Neural cell (in vitro differentiated cells): Measurements from ENCODE around the gene NSMF. TPM values are rescaled to one million over a fixed set of nuclear protein-coding genes. Genes with fewer than 3 reads are reported as not detected.

Source experiments
- H2AFZ ChIP-seq: fragments of 200-600, 300-800 bp; sonication (generic), shearing (Covaris generic); 2 replicates; pipeline ENCODE4 v1.6.0; 2014; ENCODE audit warnings: low read depth, mild to moderate bottlenecking, antibody characterized with exemption, low read length, moderate library complexity
- H3F3A ChIP-seq: fragments of 200-600 bp; shearing (Covaris generic); 2 replicates; pipeline ENCODE4 v1.6.1; 2016; ENCODE audit warnings: mild to moderate bottlenecking, moderate library complexity, mixed read lengths, antibody characterized with exemption, low read length; ENCODE audit not compliant: insufficient read depth, poor library complexity, severe bottlenecking
- H3K27ac ChIP-seq: fragments of 200-600, 300-800 bp; sonication (generic), shearing (Covaris generic); 2 replicates; pipeline ENCODE4 v1.5.1; 2014; ENCODE audit warnings: mild to moderate bottlenecking, low read length, moderate library complexity
- H3K27me3 ChIP-seq: fragments of 300-800, 200-600 bp; sonication (generic), shearing (Covaris generic); 2 replicates; pipeline ENCODE4 v1.6.0; 2014; ENCODE audit warnings: mild to moderate bottlenecking, low read depth, low read length, moderate library complexity; ENCODE audit not compliant: insufficient read depth
- H3K36me3 ChIP-seq: fragments of 300-800, 200-600 bp; sonication (generic), shearing (Covaris generic); 2 replicates; pipeline ENCODE4 v1.5.1; 2014; ENCODE audit warnings: mild to moderate bottlenecking, antibody characterized with exemption, low read length, moderate library complexity; ENCODE audit not compliant: insufficient read depth
- H3K4me2 ChIP-seq: fragments of 300-800, 200-600 bp; sonication (generic), shearing (Covaris generic); 2 replicates; pipeline ENCODE4 v1.6.0; 2014; ENCODE audit warnings: mild to moderate bottlenecking, low read length
- H3K4me3 ChIP-seq: fragments of 300-800, 200-600 bp; sonication (generic), shearing (Covaris generic); 2 replicates; pipeline ENCODE4 v1.5.1; 2014; ENCODE audit warnings: mild to moderate bottlenecking, low read length, moderate library complexity
- H3K79me2 ChIP-seq: fragments of 200-600 bp; shearing (Covaris generic); replicated peaks from 2 replicates; pipeline ENCODE4 v1.6.0; 2014; ENCODE audit warnings: mild to moderate bottlenecking, low read length, moderate library complexity; ENCODE audit not compliant: insufficient read depth
- H3K9ac ChIP-seq: fragments of 300-800, 200-600 bp; sonication (generic), shearing (Covaris generic); 2 replicates; pipeline ENCODE4 v1.6.1; 2016; ENCODE audit warnings: mild to moderate bottlenecking, low read length, mixed read lengths
- H3K9me2 ChIP-seq: fragments of 200-600 bp; shearing (Covaris generic); 2 replicates; pipeline ENCODE4 v1.6.1; 2016; ENCODE audit warnings: mild to moderate bottlenecking, low read length, mixed read lengths; ENCODE audit not compliant: insufficient read depth
- H3K9me3 ChIP-seq: fragments of 200-600, 300-800 bp; sonication (generic), shearing (Covaris generic); 2 replicates; pipeline ENCODE4 v1.6.1; 2016; ENCODE audit warnings: mild to moderate bottlenecking, mixed run types, low read length, moderate library complexity, mixed read lengths
- H4K20me1 ChIP-seq: fragments of 200-600 bp; shearing (Covaris generic); 2 replicates; pipeline ENCODE4 v1.6.1; 2016; ENCODE audit warnings: mild to moderate bottlenecking, mixed run types; ENCODE audit not compliant: insufficient read depth
- EP300 ChIP-seq: fragments of 450-650 bp; conservative IDR thresholded peaks from 2 replicates; pipeline ENCODE4 v1.6.1; 2014; ENCODE audit warnings: antibody characterized with exemption, mild to moderate bottlenecking, moderate library complexity; ENCODE audit not compliant: poor library complexity, severe bottlenecking
- EZH2 ChIP-seq: fragments of 200-600, 300-800 bp; shearing (Covaris generic), sonication (generic); IDR thresholded peaks from 2 replicates; pipeline ENCODE4 v1.6.1; 2014; ENCODE audit warnings: antibody characterized with exemption, low read length, borderline replicate concordance, mild to moderate bottlenecking; ENCODE audit not compliant: insufficient read depth, poor library complexity, severe bottlenecking
- MXI1 ChIP-seq: fragments of 450-650 bp; conservative IDR thresholded peaks from 2 replicates; pipeline ENCODE4 v1.6.1; 2014; ENCODE audit warnings: antibody characterized with exemption, mild to moderate bottlenecking; ENCODE audit not compliant: poor library complexity, severe bottlenecking
- POLR2AphosphoS5 ChIP-seq: IDR thresholded peaks from 2 replicates; pipeline ENCODE4 v1.6.1; 2012
- RAD21 ChIP-seq: fragments of 450-650 bp; conservative IDR thresholded peaks from 2 replicates; pipeline ENCODE4 v1.6.1; 2014; ENCODE audit warnings: antibody characterized with exemption, mild to moderate bottlenecking, moderate library complexity
- REST ChIP-seq: IDR thresholded peaks from 2 replicates; pipeline ENCODE4 v1.6.1; 2012; ENCODE audit warnings: borderline replicate concordance
- SMC3 ChIP-seq: fragments of 450-650 bp; conservative IDR thresholded peaks from 2 replicates; pipeline ENCODE4 v1.6.1; 2014; ENCODE audit warnings: antibody characterized with exemption, mild to moderate bottlenecking, moderate library complexity; ENCODE audit not compliant: poor library complexity
- TAF1 ChIP-seq: IDR thresholded peaks from 2 replicates; pipeline ENCODE4 v1.6.1; 2012; ENCODE audit warnings: low read depth
- polyA plus RNA-seq: library from polyadenylated mRNA; depleted of rRNA; stranded (reverse); fragments of >200 nt; gene quantifications from 2 replicates; pipeline ENCODE4 v1.2.3, GENCODE V29; 2014
- TF ChIP-seq, protein P1 (sequence below): fragments of 450-650 bp; IDR thresholded peaks from 2 replicates; pipeline ENCODE4 v1.5.1; 2014; ENCODE audit warnings: antibody characterized with exemption, mild to moderate bottlenecking, moderate library complexity; ENCODE audit not compliant: poor library complexity, severe bottlenecking

The NSMF gene
- polyA plus RNA-seq, 1 donor from 2014 or later = 51.2 TPM

- H3K9ac ChIP-seq = no peak overlapping the region
- H2AFZ ChIP-seq = no peak overlapping the region
- H3K4me3 ChIP-seq = no peak overlapping the region
- H3K36me3 ChIP-seq = no peaks in the 10 kb centered on the region
- H3K9me2 ChIP-seq = no peaks in the 10 kb centered on the region
- H4K20me1 ChIP-seq = no peaks in the 10 kb centered on the region
- H3K79me2 ChIP-seq = no peaks in the 10 kb centered on the region
- no peaks in the 10 kb centered on the region for H3F3A ChIP-seq
- TF ChIP-seq EP300 (no peak), EZH2 (no peak), MXI1 (no peak), REST (no peak), POLR2AphosphoS5 (no peak), TAF1 (no peak), SMC3 (no peak), RAD21 (no peak)
- TF ChIP-seq, protein P1, sequence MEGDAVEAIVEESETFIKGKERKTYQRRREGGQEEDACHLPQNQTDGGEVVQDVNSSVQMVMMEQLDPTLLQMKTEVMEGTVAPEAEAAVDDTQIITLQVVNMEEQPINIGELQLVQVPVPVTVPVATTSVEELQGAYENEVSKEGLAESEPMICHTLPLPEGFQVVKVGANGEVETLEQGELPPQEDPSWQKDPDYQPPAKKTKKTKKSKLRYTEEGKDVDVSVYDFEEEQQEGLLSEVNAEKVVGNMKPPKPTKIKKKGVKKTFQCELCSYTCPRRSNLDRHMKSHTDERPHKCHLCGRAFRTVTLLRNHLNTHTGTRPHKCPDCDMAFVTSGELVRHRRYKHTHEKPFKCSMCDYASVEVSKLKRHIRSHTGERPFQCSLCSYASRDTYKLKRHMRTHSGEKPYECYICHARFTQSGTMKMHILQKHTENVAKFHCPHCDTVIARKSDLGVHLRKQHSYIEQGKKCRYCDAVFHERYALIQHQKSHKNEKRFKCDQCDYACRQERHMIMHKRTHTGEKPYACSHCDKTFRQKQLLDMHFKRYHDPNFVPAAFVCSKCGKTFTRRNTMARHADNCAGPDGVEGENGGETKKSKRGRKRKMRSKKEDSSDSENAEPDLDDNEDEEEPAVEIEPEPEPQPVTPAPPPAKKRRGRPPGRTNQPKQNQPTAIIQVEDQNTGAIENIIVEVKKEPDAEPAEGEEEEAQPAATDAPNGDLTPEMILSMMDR = no peak
- H3K4me2 ChIP-seq = no peak overlapping the region
- H3K27me3 ChIP-seq = no peaks in the 10 kb centered on the region
- H3K9me3 ChIP-seq = no peaks in the 10 kb centered on the region
- no peak overlapping the region for H3K27ac ChIP-seq
Observed at GRCh38 chr9:137402746-137403145, 56.4 kb downstream of the NSMF start.

- Histone ChIP-seq H4K20me1 (no peaks in the 10 kb centered on the region), H3K27ac (no peak overlapping the region), H3K9me2 (no peaks in the 10 kb centered on the region), H3K79me2 (no peaks in the 10 kb centered on the region), H3K4me2 (no peak overlapping the region), H3K9me3 (no peaks in the 10 kb centered on the region), H3K27me3 (no peaks in the 10 kb centered on the region), H3K36me3 (no peaks in the 10 kb centered on the region), H3K4me3 (no peak overlapping the region), H2AFZ (no peak overlapping the region), H3F3A (no peaks in the 10 kb centered on the region), H3K9ac (no peak overlapping the region)
- TF ChIP-seq POLR2AphosphoS5 (no peak), RAD21 (no peak), REST (no peak), MXI1 (no peak), TAF1 (no peak), EZH2 (no peak), EP300 (no peak), SMC3 (no peak)
- TF ChIP-seq, protein P1 = no peak
Observed at GRCh38 chr9:137398561-137399468, 60.3 kb downstream of the NSMF start.
